ENCODE data around the gene SSH2.
"Not testable (repeated sequence)": the region's sequence is repeated elsewhere in the genome, so short reads cannot be mapped to it uniquely, and the experiment has no call there.

SSH2 gene

DNA sequence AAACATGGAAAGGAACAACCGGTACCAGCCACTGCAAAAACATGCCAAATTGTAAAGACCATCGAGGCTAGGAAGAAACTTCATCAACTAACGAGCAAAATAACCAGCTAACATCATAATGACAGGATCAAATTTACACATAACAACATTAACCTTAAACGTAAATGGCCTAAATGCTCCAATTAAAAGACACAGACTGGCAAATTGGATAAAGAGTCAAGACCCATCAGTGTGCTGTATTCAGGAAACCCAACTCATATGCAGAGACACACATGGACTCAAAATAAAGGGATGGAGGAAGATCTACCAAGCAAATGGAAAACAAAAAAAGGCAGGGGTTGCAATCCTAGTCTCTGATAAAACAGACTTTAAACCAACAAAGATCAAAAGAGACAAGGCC, 32.9 kb downstream of the SSH2 start:
- H3K9ac ChIP-seq (ENCODE audit: low read depth, low read length); H3K4me1 ChIP-seq (ENCODE audit: control insufficient read depth, insufficient read depth, low read length); H3K4me3 ChIP-seq (ENCODE audit: low read length): not testable (repeated sequence)

DNA sequence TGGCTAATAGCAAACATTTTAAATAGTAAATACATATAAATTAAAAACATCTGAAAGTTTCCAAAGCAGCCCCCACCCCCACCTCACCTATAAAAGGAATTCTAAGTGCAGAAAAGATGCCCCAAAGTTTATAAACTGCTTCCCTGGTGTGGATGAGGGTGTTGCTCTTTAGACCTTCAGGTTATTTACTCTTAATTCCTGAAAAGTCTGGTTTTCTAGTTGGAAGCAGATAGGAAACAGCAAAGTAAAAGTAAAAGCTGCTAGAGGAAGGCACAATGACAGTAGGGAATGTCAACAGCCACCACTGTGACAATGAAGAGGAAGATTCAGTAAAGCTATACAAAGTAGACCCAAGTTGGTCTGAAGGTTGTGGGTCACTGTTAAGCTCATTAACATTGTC, 37.8 kb downstream of the SSH2 start:
- Histone ChIP-seq H3K9ac (ENCODE audit: low read depth, low read length) (no peak overlapping the region), H3K36me3 (ENCODE audit: insufficient read depth, low read length) (no peaks in the 10 kb centered on the region), H3K4me3 (ENCODE audit: low read length) (no peak overlapping the region), H3K9me3 (replicated peaks; ENCODE audit: low read length) (no peaks in the 10 kb centered on the region), H3K4me1 (ENCODE audit: control insufficient read depth, insufficient read depth, low read length) (peaks cover 4% of the 10 kb centered on the region), H3K27me3 (ENCODE audit: control insufficient read depth, insufficient read depth, low read length) (no peaks in the 10 kb centered on the region), H3K4me2 (ENCODE audit: low read length) (no peak overlapping the region)

More for the DNA sequence above, 32.9 kb downstream of the SSH2 start:
- not testable (repeated sequence) for H3K9me3 ChIP-seq (replicated peaks; ENCODE audit: low read length); H3K27me3 ChIP-seq (ENCODE audit: control insufficient read depth, insufficient read depth, low read length); H3K4me2 ChIP-seq (ENCODE audit: low read length); H3K36me3 ChIP-seq (ENCODE audit: insufficient read depth, low read length)

DNA sequence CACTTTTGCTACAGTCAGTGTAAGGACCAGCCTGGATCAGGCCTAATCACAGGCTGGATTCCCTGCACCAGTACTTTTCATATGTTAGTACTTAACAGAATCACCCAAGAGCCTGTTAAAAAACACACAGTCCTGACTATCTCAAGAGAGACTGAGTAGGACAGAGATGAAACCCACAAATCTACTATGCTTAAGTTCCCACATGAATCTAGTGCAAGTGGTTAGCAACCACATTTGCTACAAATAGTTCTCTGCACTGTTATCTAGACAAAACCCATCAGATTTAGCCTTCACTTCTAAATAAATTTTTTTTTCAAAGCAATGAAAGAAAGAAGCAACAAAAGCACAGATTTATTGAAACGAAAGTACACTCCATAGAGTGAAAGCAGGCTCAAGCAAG, 38.9 kb downstream of the SSH2 start:
- Histone ChIP-seq H3K9ac (ENCODE audit: low read depth, low read length) (no peak overlapping the region), H3K4me3 (ENCODE audit: low read length) (no peak overlapping the region), H3K4me1 (ENCODE audit: control insufficient read depth, insufficient read depth, low read length) (peaks cover 4% of the 10 kb centered on the region), H3K9me3 (replicated peaks; ENCODE audit: low read length) (no peaks in the 10 kb centered on the region), H3K4me2 (ENCODE audit: low read length) (no peak overlapping the region), H3K36me3 (ENCODE audit: insufficient read depth, low read length) (no peaks in the 10 kb centered on the region), H3K27me3 (ENCODE audit: control insufficient read depth, insufficient read depth, low read length) (no peaks in the 10 kb centered on the region)

DNA sequence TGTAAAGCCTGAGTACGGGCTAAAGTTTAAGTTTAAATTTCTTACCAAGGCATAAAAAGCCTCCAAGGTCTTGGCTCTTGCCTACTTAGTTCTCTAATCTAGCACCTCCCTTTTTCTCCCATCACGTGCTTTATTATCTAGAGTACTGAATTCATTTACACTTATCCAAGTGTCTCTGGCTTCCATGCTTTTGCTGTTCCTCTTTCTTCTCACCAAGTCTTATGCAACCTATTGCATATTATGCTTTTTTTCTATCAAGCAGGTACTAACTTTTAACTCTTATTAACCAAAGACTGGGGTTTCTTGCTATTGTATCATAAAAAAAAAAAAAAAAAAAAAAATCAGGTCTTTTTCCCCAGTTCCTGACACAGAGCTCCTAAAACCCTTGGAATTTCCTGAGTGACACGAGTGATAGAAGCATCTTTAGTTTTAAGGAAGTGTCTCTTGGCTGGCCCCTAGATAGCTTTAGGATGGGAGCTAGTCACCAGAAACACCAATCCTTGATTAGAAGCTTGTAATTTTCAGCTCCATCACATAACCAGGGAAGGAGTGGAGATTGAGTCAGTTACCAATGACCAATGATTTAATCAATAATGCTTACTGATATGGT, 44.9 kb downstream of the SSH2 start:
- Histone ChIP-seq H3K4me1 (ENCODE audit: control insufficient read depth, insufficient read depth, low read length) (peaks cover 6% of the 10 kb centered on the region), H3K9ac (ENCODE audit: low read depth, low read length) (no peak overlapping the region), H3K36me3 (ENCODE audit: insufficient read depth, low read length) (no peaks in the 10 kb centered on the region), H3K27me3 (ENCODE audit: control insufficient read depth, insufficient read depth, low read length) (no peaks in the 10 kb centered on the region), H3K4me3 (ENCODE audit: low read length) (no peak overlapping the region), H3K4me2 (ENCODE audit: low read length) (no peak overlapping the region), H3K9me3 (replicated peaks; ENCODE audit: low read length) (no peaks in the 10 kb centered on the region)

DNA sequence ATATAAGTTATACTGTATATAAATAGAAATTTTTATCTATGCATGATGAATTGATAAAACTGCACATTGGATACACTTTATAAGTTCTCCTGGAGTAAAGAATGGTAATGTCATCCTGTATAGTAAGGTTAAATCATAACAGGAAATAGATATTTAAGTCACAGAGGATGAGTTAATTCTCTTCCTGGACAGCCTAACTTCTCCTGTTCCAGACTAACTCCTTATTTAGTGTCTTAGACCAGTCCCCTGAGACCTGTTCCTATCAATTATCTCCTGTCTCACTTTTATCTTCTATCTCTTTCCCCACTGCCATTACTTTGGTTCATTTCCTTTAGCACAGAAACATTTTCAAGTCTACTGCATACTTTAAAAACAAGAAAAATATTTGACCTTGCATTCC, 46.5 kb downstream of the SSH2 start:
- H3K36me3 ChIP-seq (ENCODE audit: insufficient read depth, low read length): no peaks in the 10 kb centered on the region
- no peaks in the 10 kb centered on the region for H3K27me3 ChIP-seq (ENCODE audit: control insufficient read depth, insufficient read depth, low read length)
- no peak overlapping the region for H3K9ac ChIP-seq (ENCODE audit: low read depth, low read length)
- H3K4me1 ChIP-seq (ENCODE audit: control insufficient read depth, insufficient read depth, low read length): peaks cover 6% of the 10 kb centered on the region
- no peaks in the 10 kb centered on the region for H3K9me3 ChIP-seq (replicated peaks; ENCODE audit: low read length)
- no peak overlapping the region for H3K4me3 ChIP-seq (ENCODE audit: low read length)
- no peak overlapping the region for H3K4me2 ChIP-seq (ENCODE audit: low read length)

DNA sequence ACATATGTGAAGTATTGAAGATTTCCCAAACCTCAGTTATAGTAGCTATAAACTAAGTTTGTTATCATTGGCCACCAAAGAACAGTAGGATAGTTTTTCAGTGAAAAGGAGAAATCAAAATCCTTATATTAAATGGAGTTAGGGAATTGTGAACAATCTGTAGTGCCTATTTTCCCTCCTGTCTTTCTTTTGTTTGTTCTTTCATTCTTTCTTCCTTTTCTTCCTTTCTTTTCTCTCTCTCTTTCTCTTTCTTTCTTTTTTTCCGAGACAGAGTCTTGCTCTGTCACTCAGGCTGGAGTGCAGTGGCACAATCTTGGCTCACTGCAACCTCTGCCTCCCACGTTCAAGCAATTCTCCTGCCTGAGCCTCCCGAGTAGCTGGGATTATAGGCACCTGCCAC, 48.8 kb downstream of the SSH2 start:
- Histone ChIP-seq H3K4me3 (ENCODE audit: low read length) (no peak overlapping the region), H3K4me2 (ENCODE audit: low read length) (no peak overlapping the region), H3K4me1 (ENCODE audit: control insufficient read depth, insufficient read depth, low read length) (peaks cover 6% of the 10 kb centered on the region), H3K36me3 (ENCODE audit: insufficient read depth, low read length) (no peaks in the 10 kb centered on the region), H3K9me3 (replicated peaks; ENCODE audit: low read length) (no peaks in the 10 kb centered on the region), H3K27me3 (ENCODE audit: control insufficient read depth, insufficient read depth, low read length) (no peaks in the 10 kb centered on the region), H3K9ac (ENCODE audit: low read depth, low read length) (no peak overlapping the region)

DNA sequence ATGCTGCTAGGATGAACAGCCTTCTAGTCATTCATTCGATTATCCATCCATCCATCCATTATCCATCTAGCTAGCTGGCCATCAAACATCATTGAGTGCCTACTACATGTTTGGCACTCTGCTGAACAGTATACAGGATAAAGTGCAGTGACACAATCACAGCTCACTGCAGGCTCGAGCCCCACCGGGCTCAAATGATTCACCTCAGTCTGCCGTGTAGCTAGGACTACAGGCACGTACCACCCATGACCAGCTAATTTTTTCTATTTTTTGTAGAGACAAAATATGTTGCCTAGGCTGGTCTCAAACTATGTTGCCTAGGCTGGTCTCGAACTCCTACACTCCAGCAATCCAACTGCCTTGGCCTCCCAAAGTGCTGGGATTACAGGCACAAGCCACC, 50.0 kb downstream of the SSH2 start:
- Histone ChIP-seq H3K4me3 (ENCODE audit: low read length) (no peak overlapping the region), H3K4me1 (ENCODE audit: control insufficient read depth, insufficient read depth, low read length) (peaks cover 6% of the 10 kb centered on the region), H3K36me3 (ENCODE audit: insufficient read depth, low read length) (no peaks in the 10 kb centered on the region), H3K9me3 (replicated peaks; ENCODE audit: low read length) (no peaks in the 10 kb centered on the region), H3K9ac (ENCODE audit: low read depth, low read length) (no peak overlapping the region), H3K4me2 (ENCODE audit: low read length) (no peak overlapping the region), H3K27me3 (ENCODE audit: control insufficient read depth, insufficient read depth, low read length) (no peaks in the 10 kb centered on the region)

DNA sequence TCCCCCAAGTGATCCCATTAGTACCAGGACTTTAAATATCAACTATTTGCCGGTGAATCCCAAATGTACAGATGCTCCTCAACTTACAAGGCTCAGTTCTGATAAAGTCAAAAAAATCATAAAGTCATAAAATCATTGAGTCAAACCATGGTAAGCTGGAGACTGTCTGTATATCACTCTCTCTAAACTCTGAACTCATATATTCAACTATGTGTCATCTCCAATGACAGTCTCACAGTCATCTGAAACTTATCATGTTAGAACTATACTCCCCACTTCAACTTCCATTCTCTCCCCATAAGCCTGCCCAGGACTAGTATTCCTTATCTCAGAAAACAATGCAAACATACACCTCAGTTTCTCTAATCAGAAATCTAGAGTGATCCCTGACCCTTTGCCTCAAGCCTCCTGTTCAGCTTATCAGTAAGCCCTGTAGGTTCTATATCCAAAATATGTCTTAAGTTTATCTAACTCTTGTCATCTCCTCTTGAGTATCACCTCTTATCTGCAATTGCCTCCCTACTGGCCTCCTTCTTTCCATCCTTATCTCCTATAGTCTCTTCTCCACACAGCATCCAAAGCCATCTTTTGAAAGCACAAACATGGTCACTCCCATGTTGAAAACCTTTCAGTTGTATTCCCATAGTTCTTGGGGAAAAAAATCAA, 55.0 kb downstream of the SSH2 start:
- Histone ChIP-seq H3K27me3 (ENCODE audit: control insufficient read depth, insufficient read depth, low read length) (no peaks in the 10 kb centered on the region), H3K9me3 (replicated peaks; ENCODE audit: low read length) (no peaks in the 10 kb centered on the region), H3K4me3 (ENCODE audit: low read length) (no peak overlapping the region), H3K4me2 (ENCODE audit: low read length) (no peak overlapping the region), H3K36me3 (ENCODE audit: insufficient read depth, low read length) (no peaks in the 10 kb centered on the region), H3K4me1 (ENCODE audit: control insufficient read depth, insufficient read depth, low read length) (peaks cover 6% of the 10 kb centered on the region), H3K9ac (ENCODE audit: low read depth, low read length) (no peak overlapping the region)

DNA sequence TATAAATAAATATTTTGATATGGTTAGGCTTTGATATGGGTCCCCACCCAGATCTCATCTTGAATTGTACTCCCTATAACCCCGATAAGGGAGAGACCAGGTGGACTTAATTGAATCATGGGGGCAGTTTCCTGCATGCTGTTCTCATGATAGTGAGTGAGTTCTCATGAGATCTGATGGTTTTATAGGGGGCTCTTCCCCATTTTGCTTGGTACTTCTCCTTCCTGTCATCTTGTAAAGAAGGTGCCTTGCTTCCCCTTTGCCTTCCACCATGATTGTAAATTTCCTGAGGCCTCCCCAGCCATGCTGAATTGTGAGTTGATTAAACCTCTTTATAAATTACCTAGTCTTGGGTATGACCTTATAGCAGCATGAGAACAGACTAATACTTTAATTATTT, 55.7 kb downstream of the SSH2 start:
- not testable (repeated sequence) for H3K36me3 ChIP-seq (ENCODE audit: insufficient read depth, low read length); H3K9ac ChIP-seq (ENCODE audit: low read depth, low read length); H3K4me3 ChIP-seq (ENCODE audit: low read length); H3K9me3 ChIP-seq (replicated peaks; ENCODE audit: low read length); H3K27me3 ChIP-seq (ENCODE audit: control insufficient read depth, insufficient read depth, low read length); H3K4me2 ChIP-seq (ENCODE audit: low read length); H3K4me1 ChIP-seq (ENCODE audit: control insufficient read depth, insufficient read depth, low read length)

DNA sequence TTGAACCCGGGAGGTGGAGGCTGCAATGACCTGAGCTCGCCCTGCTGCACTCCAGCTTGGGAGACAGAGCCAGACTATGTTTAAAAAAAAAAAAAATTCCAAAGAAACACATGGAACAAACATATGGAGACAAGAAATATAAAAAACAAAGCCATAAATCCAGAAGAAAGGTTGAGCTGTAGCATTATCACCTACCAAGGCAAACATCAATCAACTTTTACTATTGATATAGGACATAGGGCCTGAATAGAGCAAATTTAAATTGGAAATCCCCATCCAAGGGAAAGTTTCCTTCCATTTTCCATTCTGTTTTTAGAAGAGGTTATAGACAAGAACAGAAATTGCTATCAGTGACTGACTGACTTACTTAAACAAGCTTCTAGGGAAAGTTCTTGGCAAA, 56.6 kb downstream of the SSH2 start:
- Histone ChIP-seq H3K4me1 (ENCODE audit: control insufficient read depth, insufficient read depth, low read length) (peaks cover 6% of the 10 kb centered on the region), H3K4me2 (ENCODE audit: low read length) (no peak overlapping the region), H3K36me3 (ENCODE audit: insufficient read depth, low read length) (no peaks in the 10 kb centered on the region), H3K27me3 (ENCODE audit: control insufficient read depth, insufficient read depth, low read length) (no peaks in the 10 kb centered on the region), H3K9me3 (replicated peaks; ENCODE audit: low read length) (no peaks in the 10 kb centered on the region), H3K4me3 (ENCODE audit: low read length) (no peak overlapping the region), H3K9ac (ENCODE audit: low read depth, low read length) (no peak overlapping the region)

DNA sequence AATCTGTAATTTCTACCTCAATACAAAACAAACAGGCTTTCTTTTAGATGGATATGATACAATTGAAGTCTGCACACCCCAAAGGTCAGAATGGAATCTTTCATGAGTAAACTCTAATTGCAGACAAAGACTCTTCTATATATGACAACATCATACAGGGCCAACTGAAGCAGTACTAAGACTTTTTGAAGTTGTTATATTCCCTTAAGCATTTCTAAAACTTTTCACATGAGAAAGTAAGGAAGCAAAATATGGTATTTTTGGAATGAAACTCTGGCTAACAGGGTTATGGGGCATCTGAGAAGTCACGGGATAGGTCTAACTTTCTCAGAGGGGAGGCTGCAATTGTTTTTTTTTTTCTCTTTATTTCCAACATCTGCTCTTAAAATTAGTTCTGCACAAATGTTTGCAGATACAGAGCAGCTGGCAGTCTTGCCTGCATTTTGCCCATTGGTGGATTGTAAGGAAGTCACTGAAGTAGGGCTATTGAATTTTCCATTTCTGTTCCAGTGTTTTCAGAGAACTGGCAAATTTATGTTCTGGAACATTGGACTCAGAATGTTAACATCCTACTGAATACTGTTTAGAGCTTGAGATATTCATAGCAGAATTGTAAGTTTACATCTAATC, 59.1 kb downstream of the SSH2 start:
- Histone ChIP-seq H3K27me3 (ENCODE audit: control insufficient read depth, insufficient read depth, low read length) (no peaks in the 10 kb centered on the region), H3K4me1 (ENCODE audit: control insufficient read depth, insufficient read depth, low read length) (peaks cover 6% of the 10 kb centered on the region), H3K4me3 (ENCODE audit: low read length) (no peak overlapping the region), H3K9me3 (replicated peaks; ENCODE audit: low read length) (no peaks in the 10 kb centered on the region), H3K4me2 (ENCODE audit: low read length) (no peak overlapping the region), H3K9ac (ENCODE audit: low read depth, low read length) (no peak overlapping the region), H3K36me3 (ENCODE audit: insufficient read depth, low read length) (no peaks in the 10 kb centered on the region)

DNA sequence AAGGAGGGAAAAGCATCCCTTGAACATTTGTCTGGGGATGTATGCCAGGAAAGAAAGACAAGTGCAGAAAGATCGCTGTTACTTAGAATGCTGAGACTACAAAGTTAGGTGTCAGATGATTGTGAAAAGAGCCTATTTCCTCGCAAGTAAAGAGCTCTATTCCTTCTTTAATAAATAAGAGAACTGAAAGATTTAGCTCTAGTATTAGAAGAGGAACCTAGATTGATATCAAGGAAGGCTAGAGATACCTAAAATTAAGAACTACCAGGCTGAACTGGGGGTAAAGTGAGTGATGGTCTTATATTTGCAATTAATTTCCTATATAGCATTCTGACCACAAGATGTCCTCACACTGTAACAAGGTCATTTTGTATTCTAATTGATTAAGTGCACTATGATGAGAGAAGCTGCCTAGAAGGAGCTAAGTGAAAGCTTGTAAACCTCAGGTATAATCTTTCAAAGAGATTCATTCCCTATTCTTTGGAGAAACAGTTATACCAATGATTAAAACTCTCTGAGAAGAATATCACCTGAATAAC, 62.3 kb downstream of the SSH2 start:
- Histone ChIP-seq H3K9ac (ENCODE audit: low read depth, low read length) (no peak overlapping the region), H3K4me2 (ENCODE audit: low read length) (no peak overlapping the region), H3K27me3 (ENCODE audit: control insufficient read depth, insufficient read depth, low read length) (no peaks in the 10 kb centered on the region), H3K36me3 (ENCODE audit: insufficient read depth, low read length) (no peaks in the 10 kb centered on the region), H3K9me3 (replicated peaks; ENCODE audit: low read length) (no peaks in the 10 kb centered on the region), H3K4me1 (ENCODE audit: control insufficient read depth, insufficient read depth, low read length) (peaks cover 6% of the 10 kb centered on the region), H3K4me3 (ENCODE audit: low read length) (no peak overlapping the region)

Measured in skeletal muscle satellite cell (primary cell).